HCT116 (cell line): Measurements from ENCODE around the gene GSTM4. TPM values are rescaled to one million over a fixed set of nuclear protein-coding genes. Genes with fewer than 3 reads are reported as not detected.

ENCODE experiments used
- ATAC-seq: fragments of 200-7000 bp; cut with Tn5 transposase; 2 replicates; pipeline ENCODE4 v1.9.1; 2020; ENCODE audit warnings: mild to moderate bottlenecking, moderate library complexity
- BruUV-seq: library from RNA; stranded (reverse); fragments of 400-500 nt; replicated peaks from 2 replicates; lab custom pipeline; 2021; lab: Mats Ljungman, UMichigan
- CTCF ChIA-PET: fragments of 300-600 bp; sonication (Branson Sonifier 250); formaldehyde crosslinking; loops from one replicate; lab custom pipeline; 2021; ENCODE audit warnings: antibody characterized with exemption; lab: Charles Lee
- POLR2A ChIA-PET: fragments of 300-600, 350-600 bp; sonication (Branson Sonifier 250); formaldehyde crosslinking; loops from one replicate; lab custom pipeline; 2021; ENCODE audit warnings: antibody characterized with exemption; lab: Charles Lee
- RAD21 ChIA-PET, 2 experiments: fragments of 300-600 bp; sonication (Branson Sonifier 250); formaldehyde crosslinking; loops; one replicate each; lab custom pipeline; 2023; ENCODE audit warnings: low total read pairs in 2 of 2; ENCODE audit not compliant: uncharacterized antibody in 2 of 2, unreplicated experiment in 2 of 2, low non-redundant PET in 1 of 2; lab: Charles Lee
- DNase-seq: peaks from one replicate; pipeline ENCODE4 v3.0.0-alpha.2; 2010; ENCODE audit warnings: low read depth, low spot score
- H2AFZ ChIP-seq: fragments of 200-600 bp; shearing (Covaris generic), sonication (generic); 2 replicates; pipeline ENCODE4 v1.6.1; 2017; ENCODE audit warnings: low read depth, mixed run types, mixed read lengths, antibody characterized with exemption, low read length; ENCODE audit not compliant: poor library complexity, severe bottlenecking
- H3K27ac ChIP-seq: 2 replicates; pipeline ENCODE4 v1.5.1; 2012; ENCODE audit warnings: low read depth, low read length
- H3K27me3 ChIP-seq: fragments of 200-600 bp; sonication (generic); 2 replicates; pipeline ENCODE4 v1.6.1; 2016; ENCODE audit warnings: mixed run types, low read length, mixed read lengths; ENCODE audit not compliant: insufficient read depth
- H3K36me3 ChIP-seq, 2 experiments: fragments of 200-500 bp in 1 of 2; fragments of 200-600 bp in 1 of 2; sonication (Bioruptor generic) in 1 of 2; sonication (generic) in 1 of 2; 2 replicates each; pipeline versions ENCODE4 v1.5.1 to v1.6.1; 2014 to 2016; ENCODE audit warnings: low read length in 2 of 2, inconsistent platforms in 1 of 2, mixed read lengths in 1 of 2, mixed run types in 1 of 2; ENCODE audit not compliant: insufficient read depth in 2 of 2, control insufficient read depth in 1 of 2
- H3K4me1 ChIP-seq, 2 experiments: fragments of 200-600 bp in 1 of 2; sonication (generic) in 1 of 2; 2 replicates each; pipeline versions ENCODE4 v1.5.1 to v1.6.1; 2012 to 2017; ENCODE audit warnings: low read length in 2 of 2, inconsistent platforms in 1 of 2, mild to moderate bottlenecking in 1 of 2, mixed read lengths in 1 of 2, mixed run types in 1 of 2, moderate library complexity in 1 of 2; ENCODE audit not compliant: insufficient read depth in 2 of 2, control insufficient read depth in 1 of 2
- H3K4me2 ChIP-seq: fragments of 200-600 bp; sonication (generic); 2 replicates; pipeline ENCODE4 v1.6.1; 2017; ENCODE audit warnings: mixed run types, low read length, mixed read lengths
- H3K4me3 ChIP-seq, 2 experiments: fragments of 200-600 bp in 1 of 2; sonication (generic) in 1 of 2; replicated peaks in 1 of 2; 2 replicates each; pipeline ENCODE4 v1.5.1; 2011 to 2016; ENCODE audit warnings: low read length in 2 of 2, control low read depth in 1 of 2, low read depth in 1 of 2, mild to moderate bottlenecking in 1 of 2, mixed read lengths in 1 of 2, mixed run types in 1 of 2
- H3K79me2 ChIP-seq: fragments of 200-600 bp; sonication (generic); 2 replicates; pipeline ENCODE4 v1.6.1; 2017; ENCODE audit warnings: mild to moderate bottlenecking, mixed run types, low read length, moderate library complexity, mixed read lengths; ENCODE audit not compliant: insufficient read depth
- H3K9ac ChIP-seq: fragments of 200-600 bp; sonication (generic); 2 replicates; pipeline ENCODE4 v1.6.1; 2016; ENCODE audit warnings: low read length, mixed read lengths
- H3K9me2 ChIP-seq: fragments of 200-600 bp; sonication (generic), shearing (Covaris generic); 2 replicates; pipeline ENCODE4 v1.6.1; 2017; ENCODE audit warnings: mixed run types, mild to moderate bottlenecking, moderate library complexity; ENCODE audit not compliant: insufficient read depth
- H3K9me3 ChIP-seq, 2 experiments: fragments of 200-500 bp in 1 of 2; fragments of 200-600 bp in 1 of 2; sonication (Bioruptor generic) in 1 of 2; sonication (generic) in 1 of 2; 2 replicates each; pipeline ENCODE4 v1.6.1; 2014 to 2017; ENCODE audit warnings: low read length in 2 of 2, mixed read lengths in 2 of 2, inconsistent platforms in 1 of 2, low read depth in 1 of 2, mild to moderate bottlenecking in 1 of 2, mixed run types in 1 of 2, moderate library complexity in 1 of 2; ENCODE audit not compliant: control insufficient read depth in 1 of 2, insufficient read depth in 1 of 2
- H4K20me1 ChIP-seq: fragments of 200-600 bp; sonication (generic), shearing (Covaris generic); 2 replicates; pipeline ENCODE4 v1.6.1; 2017; ENCODE audit warnings: mixed run types, mild to moderate bottlenecking, moderate library complexity; ENCODE audit not compliant: insufficient read depth
- CTCF ChIP-seq, 3 experiments: fragments of 200-600 bp in 1 of 3; sonication (generic) in 1 of 3; IDR thresholded peaks in 2 of 3; conservative IDR thresholded peaks in 1 of 3; 2 replicates each; pipeline ENCODE4 v1.5.1; 2012 to 2017; ENCODE audit warnings: low read depth in 2 of 3, low read length in 2 of 3, antibody characterized with exemption in 1 of 3, borderline replicate concordance in 1 of 3, control low read depth in 1 of 3, mild to moderate bottlenecking in 1 of 3, mixed read lengths in 1 of 3, mixed run types in 1 of 3, moderate library complexity in 1 of 3; ENCODE audit not compliant: insufficient read depth in 1 of 3
- FOSL1 ChIP-seq: IDR thresholded peaks from 2 replicates; pipeline ENCODE4 v1.6.1; 2012; ENCODE audit warnings: low read depth
- POLR2AphosphoS5 ChIP-seq: IDR thresholded peaks from 2 replicates; pipeline ENCODE4 v1.6.1; 2011; ENCODE audit warnings: mild to moderate bottlenecking, low read depth, low read length, moderate library complexity
- SP1 ChIP-seq: IDR thresholded peaks from 2 replicates; pipeline ENCODE4 v1.6.1; 2012; ENCODE audit warnings: low read depth
- TCF7L2 ChIP-seq: IDR thresholded peaks from 2 replicates; pipeline ENCODE4 v1.7.0; 2011; ENCODE audit warnings: borderline replicate concordance, inconsistent platforms; ENCODE audit not compliant: insufficient read depth, insufficient read length; ENCODE audit errors: extremely low read depth
- ZFX ChIP-seq: fragments of 450-650 bp; IDR thresholded peaks from 2 replicates; pipeline ENCODE4 v1.6.1; 2017
- intact Hi-C: fragments of 100-400 bp; cut with micrococcal nuclease; formaldehyde crosslinking; loops from 2 replicates; pipeline ENCODE4 v1.10.0; 2022
- total RNA-seq: library from RNA; stranded (reverse); gene quantifications from one replicate; pipeline ENCODE4 v1.2.1, GENCODE V29; 2021; ENCODE audit not compliant: unreplicated experiment
- TF ChIP-seq, protein P1 (sequence below): IDR thresholded peaks from 2 replicates; pipeline ENCODE4 v1.6.1; 2011; ENCODE audit warnings: mild to moderate bottlenecking, low read length, moderate library complexity; ENCODE audit not compliant: insufficient replicate concordance; ENCODE audit errors: extremely low read depth
- TF ChIP-seq, protein P2 (sequence below): IDR thresholded peaks from 2 replicates; pipeline ENCODE4 v1.6.1; 2012

The GSTM4 gene
- total RNA-seq, 1 experiment from 2014 or later, result 15.9 TPM

GRCh38 chr1:109661391-109661790 lies 5.5 kb downstream of the GSTM4 start (continued):
- TF ChIP-seq, protein P1, sequence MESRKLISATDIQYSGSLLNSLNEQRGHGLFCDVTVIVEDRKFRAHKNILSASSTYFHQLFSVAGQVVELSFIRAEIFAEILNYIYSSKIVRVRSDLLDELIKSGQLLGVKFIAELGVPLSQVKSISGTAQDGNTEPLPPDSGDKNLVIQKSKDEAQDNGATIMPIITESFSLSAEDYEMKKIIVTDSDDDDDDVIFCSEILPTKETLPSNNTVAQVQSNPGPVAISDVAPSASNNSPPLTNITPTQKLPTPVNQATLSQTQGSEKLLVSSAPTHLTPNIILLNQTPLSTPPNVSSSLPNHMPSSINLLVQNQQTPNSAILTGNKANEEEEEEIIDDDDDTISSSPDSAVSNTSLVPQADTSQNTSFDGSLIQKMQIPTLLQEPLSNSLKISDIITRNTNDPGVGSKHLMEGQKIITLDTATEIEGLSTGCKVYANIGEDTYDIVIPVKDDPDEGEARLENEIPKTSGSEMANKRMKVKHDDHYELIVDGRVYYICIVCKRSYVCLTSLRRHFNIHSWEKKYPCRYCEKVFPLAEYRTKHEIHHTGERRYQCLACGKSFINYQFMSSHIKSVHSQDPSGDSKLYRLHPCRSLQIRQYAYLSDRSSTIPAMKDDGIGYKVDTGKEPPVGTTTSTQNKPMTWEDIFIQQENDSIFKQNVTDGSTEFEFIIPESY, result no peak
- TF ChIP-seq SP1 (no peak), TCF7L2 (no peak), ZFX (no peak), FOSL1 (no peak), CTCF (IDR thresholded peaks at IDR 0.05 in 2 of 3, conservative IDR thresholded peaks at IDR 0.05 in 1 of 3; ENCODE audit: borderline replicate concordance in 1 of 3, insufficient read depth in 1 of 3, low read depth in 2 of 3, low read length in 2 of 3) (no peak), POLR2AphosphoS5 (no peak)
- TF ChIP-seq, protein P2, sequence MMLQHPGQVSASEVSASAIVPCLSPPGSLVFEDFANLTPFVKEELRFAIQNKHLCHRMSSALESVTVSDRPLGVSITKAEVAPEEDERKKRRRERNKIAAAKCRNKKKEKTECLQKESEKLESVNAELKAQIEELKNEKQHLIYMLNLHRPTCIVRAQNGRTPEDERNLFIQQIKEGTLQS, result no peak

DNA sequence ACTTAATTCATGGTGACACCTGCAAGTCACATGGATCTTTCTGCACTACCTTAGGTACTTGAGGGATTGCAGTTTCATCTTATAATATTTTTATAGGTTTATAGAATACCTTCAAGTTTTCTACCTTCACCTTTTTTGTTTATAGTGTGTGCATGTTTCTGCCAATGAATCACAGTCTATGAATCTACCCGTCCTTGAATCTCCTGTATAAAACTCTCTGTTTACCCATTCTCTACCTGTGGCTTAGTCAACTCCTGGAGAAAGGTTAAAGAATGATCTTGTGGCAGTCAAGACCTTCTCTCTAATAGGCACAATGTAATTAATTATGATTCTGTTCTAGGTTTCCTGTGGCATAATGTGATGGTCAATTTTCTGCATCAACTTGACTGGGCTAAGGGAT lies 8.8 kb downstream of the GSTM4 start:
- no peak overlapping the region for H3K4me3 ChIP-seq
- H2AFZ ChIP-seq, result no peak overlapping the region
- POLR2A ChIA-PET, result no interaction called here
- CTCF ChIA-PET, result no interaction called here
- H3K9me2 ChIP-seq, result no peaks in the 10 kb centered on the region
- no peak for ATAC-seq
- no peaks in the 10 kb centered on the region for H3K27me3 ChIP-seq
- no peaks in the 10 kb centered on the region for H3K9me3 ChIP-seq
- RAD21 ChIA-PET, result no interaction called here
- H3K9ac ChIP-seq, result no peak overlapping the region
- H3K4me1 ChIP-seq, result peaks cover 0 to 4% of the 10 kb centered on the region in 2 experiments; a peak in 1 of 4 replicates
- H3K79me2 ChIP-seq, result no peaks in the 10 kb centered on the region
- BruUV-seq, result no TSS peak
- H3K4me2 ChIP-seq, result no peak overlapping the region
- H4K20me1 ChIP-seq, result no peaks in the 10 kb centered on the region
- no peaks in the 10 kb centered on the region for H3K36me3 ChIP-seq
- intact Hi-C loops, result no loop called here
- no peak overlapping the region for H3K27ac ChIP-seq
- no peak for TF ChIP-seq CTCF (IDR thresholded peaks at IDR 0.05 in 2 of 3, conservative IDR thresholded peaks at IDR 0.05 in 1 of 3; ENCODE audit: borderline replicate concordance in 1 of 3, insufficient read depth in 1 of 3, low read depth in 2 of 3, low read length in 2 of 3)
- DNase-seq, result no peak
